ENCODE measurements around the gene PRDM16.
"Not testable (repeated sequence)": the region's sequence is repeated elsewhere in the genome, so short reads cannot be mapped to it uniquely, and the experiment has no call there.

The PRDM16 gene

GRCh38 chr1:3086272-3086974 lies 17.4 kb downstream of the PRDM16 start:
- no peak overlapping the region for H3K4me3 ChIP-seq (ENCODE audit: insufficient read depth in 1 of 2, low read depth in 1 of 2, low read length in 2 of 2)
- no peak overlapping the region for H3K4ac ChIP-seq (ENCODE audit: low read depth in 1 of 2, low read length in 2 of 2)
- H3K4me2 ChIP-seq (ENCODE audit: low read length, poor library complexity, severe bottlenecking), result no peak overlapping the region
- no peak overlapping the region for H2BK12ac ChIP-seq (ENCODE audit: low read length in 2 of 2)
- no peaks in the 10 kb centered on the region for H3K79me1 ChIP-seq (replicated peaks; ENCODE audit: low read length, poor library complexity, severe bottlenecking)
- peaks cover 0 to 37% of the 10 kb centered on the region in 2 experiments for H3K27me3 ChIP-seq (ENCODE audit: control insufficient read depth in 1 of 2, insufficient read depth in 1 of 2, low read length in 2 of 2)
- no peak overlapping the region for H4K8ac ChIP-seq (ENCODE audit: low read length)
- no peak overlapping the region for H2BK5ac ChIP-seq (ENCODE audit: low read depth, low read length, poor library complexity, severe bottlenecking)
- WGBS, result 89% methylated on average over 22 of the region's 26 CpGs
- H3K36me3 ChIP-seq (ENCODE audit: control insufficient read depth in 1 of 2, insufficient read depth in 2 of 2, low read depth in 1 of 2, low read length in 2 of 2), result no peaks in the 10 kb centered on the region
- H2BK15ac ChIP-seq (ENCODE audit: low read depth, poor library complexity, severe bottlenecking), result no peak overlapping the region
- H3K9ac ChIP-seq (ENCODE audit: low read length), result no peak overlapping the region
- H3K27ac ChIP-seq (ENCODE audit: low read length, poor library complexity, severe bottlenecking), result no peak overlapping the region
- H4K91ac ChIP-seq (ENCODE audit: low read length), result no peak overlapping the region
- H2AFZ ChIP-seq (ENCODE audit: low read depth, low read length), result no peak overlapping the region
- no peaks in the 10 kb centered on the region for H3K9me3 ChIP-seq (ENCODE audit: control insufficient read depth, low read length)
- no peaks in the 10 kb centered on the region for H3K4me1 ChIP-seq (ENCODE audit: control insufficient read depth, insufficient read depth, low read depth, low read length)
- H2AK5ac ChIP-seq (ENCODE audit: low read length, severe bottlenecking), result no peak overlapping the region
- no peak overlapping the region for H3K23ac ChIP-seq (ENCODE audit: low read length in 2 of 2)
- no peak overlapping the region for H3K18ac ChIP-seq (ENCODE audit: low read depth in 1 of 2, low read length in 2 of 2)
- no peak overlapping the region for H3K14ac ChIP-seq (ENCODE audit: low read length in 2 of 2)
- H2BK120ac ChIP-seq (ENCODE audit: low read depth, low read length), result no peak overlapping the region
- no peak for DNase-seq

- H3K9ac ChIP-seq (ENCODE audit: low read length), result no peak overlapping the region
- no peak overlapping the region for H3K18ac ChIP-seq (ENCODE audit: low read depth in 1 of 2, low read length in 2 of 2)
- H4K8ac ChIP-seq (ENCODE audit: low read length), result no peak overlapping the region
- no peak overlapping the region for H2BK15ac ChIP-seq (ENCODE audit: low read depth, poor library complexity, severe bottlenecking)
- H3K79me1 ChIP-seq (replicated peaks; ENCODE audit: low read length, poor library complexity, severe bottlenecking), result no peaks in the 10 kb centered on the region
- no peak overlapping the region for H3K27ac ChIP-seq (ENCODE audit: low read length, poor library complexity, severe bottlenecking)
- H3K9me3 ChIP-seq (ENCODE audit: control insufficient read depth, low read length), result no peaks in the 10 kb centered on the region
- no peak overlapping the region for H2BK120ac ChIP-seq (ENCODE audit: low read depth, low read length)
- whole genome bisulfite sequencing, result 85% methylated on average over 13 of the region's 17 CpGs
- H3K4me3 ChIP-seq (ENCODE audit: insufficient read depth in 1 of 2, low read depth in 1 of 2, low read length in 2 of 2), result no peak overlapping the region
- H3K36me3 ChIP-seq (ENCODE audit: control insufficient read depth in 1 of 2, insufficient read depth in 2 of 2, low read depth in 1 of 2, low read length in 2 of 2), result no peaks in the 10 kb centered on the region
- H4K91ac ChIP-seq (ENCODE audit: low read length), result no peak overlapping the region
- H3K4ac ChIP-seq (ENCODE audit: low read depth in 1 of 2, low read length in 2 of 2), result no peak overlapping the region
- no peak overlapping the region for H3K23ac ChIP-seq (ENCODE audit: low read length in 2 of 2)
- H3K4me1 ChIP-seq (ENCODE audit: control insufficient read depth, insufficient read depth, low read depth, low read length), result no peaks in the 10 kb centered on the region
- no peak for DNase-seq
- H3K4me2 ChIP-seq (ENCODE audit: low read length, poor library complexity, severe bottlenecking), result no peak overlapping the region
- H2AFZ ChIP-seq (ENCODE audit: low read depth, low read length), result no peak overlapping the region
- no peak overlapping the region for H2AK5ac ChIP-seq (ENCODE audit: low read length, severe bottlenecking)
- no peak overlapping the region for H2BK5ac ChIP-seq (ENCODE audit: low read depth, low read length, poor library complexity, severe bottlenecking)
- peaks cover 0 to 32% of the 10 kb centered on the region in 2 experiments for H3K27me3 ChIP-seq (ENCODE audit: control insufficient read depth in 1 of 2, insufficient read depth in 1 of 2, low read length in 2 of 2)
- no peak overlapping the region for H2BK12ac ChIP-seq (ENCODE audit: low read length in 2 of 2)
- H3K14ac ChIP-seq (ENCODE audit: low read length in 2 of 2), result no peak overlapping the region
These were observed 18.0 kb downstream of the PRDM16 start for GRCh38 chr1:3087049-3087448.

GRCh38 chr1:3087946-3088668 lies 19.1 kb downstream of the PRDM16 start:
- H2BK5ac ChIP-seq (ENCODE audit: low read depth, low read length, poor library complexity, severe bottlenecking); H2AK5ac ChIP-seq (ENCODE audit: low read length, severe bottlenecking); DNase-seq; H3K79me1 ChIP-seq (replicated peaks; ENCODE audit: low read length, poor library complexity, severe bottlenecking); H2BK15ac ChIP-seq (ENCODE audit: low read depth, poor library complexity, severe bottlenecking); H3K9me3 ChIP-seq (ENCODE audit: control insufficient read depth, low read length); H3K27ac ChIP-seq (ENCODE audit: low read length, poor library complexity, severe bottlenecking); H3K4me1 ChIP-seq (ENCODE audit: control insufficient read depth, insufficient read depth, low read depth, low read length); H4K8ac ChIP-seq (ENCODE audit: low read length); H3K23ac ChIP-seq (ENCODE audit: low read length in 2 of 2); H3K36me3 ChIP-seq (ENCODE audit: control insufficient read depth in 1 of 2, insufficient read depth in 2 of 2, low read depth in 1 of 2, low read length in 2 of 2); H2BK12ac ChIP-seq (ENCODE audit: low read length in 2 of 2); H3K9ac ChIP-seq (ENCODE audit: low read length); H3K4me2 ChIP-seq (ENCODE audit: low read length, poor library complexity, severe bottlenecking); H3K14ac ChIP-seq (ENCODE audit: low read length in 2 of 2); H3K4ac ChIP-seq (ENCODE audit: low read depth in 1 of 2, low read length in 2 of 2); H2BK120ac ChIP-seq (ENCODE audit: low read depth, low read length); H2AFZ ChIP-seq (ENCODE audit: low read depth, low read length); H3K4me3 ChIP-seq (ENCODE audit: insufficient read depth in 1 of 2, low read depth in 1 of 2, low read length in 2 of 2); H3K18ac ChIP-seq (ENCODE audit: low read depth in 1 of 2, low read length in 2 of 2); H4K91ac ChIP-seq (ENCODE audit: low read length): not testable (repeated sequence)
- 85% methylated on average over 15 of the region's 20 CpGs for WGBS
- H3K27me3 ChIP-seq (ENCODE audit: control insufficient read depth in 1 of 2, insufficient read depth in 1 of 2, low read length in 2 of 2), result peaks cover 0 to 40% of the 10 kb centered on the region in 2 experiments

DNA sequence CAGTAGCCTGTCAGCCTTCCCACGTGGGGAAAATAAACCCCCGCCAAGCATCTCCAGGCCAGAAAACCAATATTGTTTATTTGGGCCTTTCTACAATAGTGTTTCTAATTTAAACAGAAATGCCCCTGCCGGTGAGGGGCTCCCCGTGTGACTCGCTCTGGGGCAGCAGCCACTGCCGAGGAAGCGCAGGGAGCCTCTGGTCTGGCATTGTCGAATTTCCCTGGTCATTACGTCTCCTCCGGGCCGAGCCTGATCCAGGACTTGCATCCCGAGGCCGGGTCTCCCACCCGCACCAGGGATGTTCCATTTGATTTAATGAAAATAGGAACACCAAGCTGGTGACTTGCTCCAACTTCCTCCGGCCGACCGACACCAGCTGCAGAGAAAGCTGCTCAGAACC lies 20.5 kb downstream of the PRDM16 start:
- WGBS, result 86% methylated on average over 17 of the region's 17 CpGs
- Histone ChIP-seq H3K9ac (ENCODE audit: low read length) (no peak overlapping the region), H2BK120ac (ENCODE audit: low read depth, low read length) (no peak overlapping the region)

More for the DNA sequence above, 20.5 kb downstream of the PRDM16 start:
- H3K14ac ChIP-seq (ENCODE audit: low read length in 2 of 2), result no peak overlapping the region
- H3K4me1 ChIP-seq (ENCODE audit: control insufficient read depth, insufficient read depth, low read depth, low read length), result no peaks in the 10 kb centered on the region
- H2AK5ac ChIP-seq (ENCODE audit: low read length, severe bottlenecking), result no peak overlapping the region
- H2AFZ ChIP-seq (ENCODE audit: low read depth, low read length), result no peak overlapping the region
- H4K91ac ChIP-seq (ENCODE audit: low read length), result no peak overlapping the region
- H3K79me1 ChIP-seq (replicated peaks; ENCODE audit: low read length, poor library complexity, severe bottlenecking), result no peaks in the 10 kb centered on the region
- H3K23ac ChIP-seq (ENCODE audit: low read length in 2 of 2), result no peak overlapping the region
- no peak overlapping the region for H3K4ac ChIP-seq (ENCODE audit: low read depth in 1 of 2, low read length in 2 of 2)
- H2BK12ac ChIP-seq (ENCODE audit: low read length in 2 of 2), result no peak overlapping the region
- peaks cover 0 to 42% of the 10 kb centered on the region in 2 experiments for H3K27me3 ChIP-seq (ENCODE audit: control insufficient read depth in 1 of 2, insufficient read depth in 1 of 2, low read length in 2 of 2)
- H3K36me3 ChIP-seq (ENCODE audit: control insufficient read depth in 1 of 2, insufficient read depth in 2 of 2, low read depth in 1 of 2, low read length in 2 of 2), result no peaks in the 10 kb centered on the region
- no peak overlapping the region for H2BK15ac ChIP-seq (ENCODE audit: low read depth, poor library complexity, severe bottlenecking)
- H3K9me3 ChIP-seq (ENCODE audit: control insufficient read depth, low read length), result no peaks in the 10 kb centered on the region
- no peak overlapping the region for H3K18ac ChIP-seq (ENCODE audit: low read depth in 1 of 2, low read length in 2 of 2)
- no peak overlapping the region for H2BK5ac ChIP-seq (ENCODE audit: low read depth, low read length, poor library complexity, severe bottlenecking)
- H3K4me2 ChIP-seq (ENCODE audit: low read length, poor library complexity, severe bottlenecking), result no peak overlapping the region
- DNase-seq, result no peak
- H3K27ac ChIP-seq (ENCODE audit: low read length, poor library complexity, severe bottlenecking), result no peak overlapping the region
- no peak overlapping the region for H4K8ac ChIP-seq (ENCODE audit: low read length)
- H3K4me3 ChIP-seq (ENCODE audit: insufficient read depth in 1 of 2, low read depth in 1 of 2, low read length in 2 of 2), result no peak overlapping the region
